ENCODE results near the gene TIAM2. TPM values are rescaled to one million over a fixed set of nuclear protein-coding genes. Genes with fewer than 3 reads are reported as not detected.

Gene TIAM2
- total and polyA plus RNA-seq, 2 donors (not counting 3 experiments of a cell fraction or from before 2014, with no cell fraction given), result 9.6 to 18.5 TPM

GRCh38 chr6:155260686-155261085 is 265.6 kb downstream of the TIAM2 start:
- CTCF ChIA-PET, result interaction anchor here (0.7 to 0.9 kb wide), 3 partner anchors 13 to 585 kb away, joined by 3 read pairs; no protein-coding TSS in a partner anchor

More at GRCh38 chr6:155260686-155261085, 265.6 kb downstream of the TIAM2 start:
- BruUV-seq (replicated peaks), result no TSS peak
- TF ChIP-seq FOS (IDR thresholded peaks at IDR 0.05; ENCODE audit: borderline replicate concordance, insufficient read depth, low read length), result no peak
- TF ChIP-seq JUN (IDR thresholded peaks at IDR 0.05; ENCODE audit: borderline replicate concordance, insufficient read depth, insufficient read length, low read depth), result no peak
- no peak for TF ChIP-seq POLR2A (IDR thresholded peaks at IDR 0.05; ENCODE audit: low read depth, low read length)
- TF ChIP-seq CTCF (IDR thresholded peaks at IDR 0.05; ENCODE audit: extremely low read depth in 1 of 2, insufficient read depth in 1 of 2, low read depth in 1 of 2, low read length in 2 of 2), result no peak
- TF ChIP-seq GATA2 (IDR thresholded peaks at IDR 0.05; ENCODE audit: insufficient read depth, insufficient read length, low read depth, low read length), result no peak
- H3K27ac ChIP-seq (ENCODE audit: insufficient read depth, low read depth, low read length), result no peak overlapping the region
- intact Hi-C loops (cut with micrococcal nuclease), result no loop called here
- no peak overlapping the region for H2AFZ ChIP-seq (ENCODE audit: low read depth, low read length)
- POLR2A ChIA-PET, result no interaction called here
- H3K9me1 ChIP-seq (replicated peaks; ENCODE audit: control insufficient read depth, extremely low read depth, insufficient read depth, low read length), result no peaks in the 10 kb centered on the region
- no peak overlapping the region for H3K9ac ChIP-seq (replicated peaks; ENCODE audit: extremely low read depth, insufficient read depth, low read length)
- FAIRE-seq (no peak), DNase-seq (ENCODE audit: low read depth, low spot score) (no peak)
- dilution Hi-C loops (cut with MboI; ENCODE audit: extremely low pct_ligation_motif_present, low sequenced_read_pairs), result no loop called here
- no peak overlapping the region for H3K4me3 ChIP-seq (replicated peaks in 1 of 3; ENCODE audit: insufficient read depth in 1 of 3, low read depth in 1 of 3, low read length in 3 of 3)
- no peak overlapping the region for H3K4me2 ChIP-seq (ENCODE audit: insufficient read depth, low read length)
- H3K79me2 ChIP-seq (ENCODE audit: control insufficient read depth, insufficient read depth, low read length), result peaks cover 5% of the 10 kb centered on the region
- peaks cover 7% of the 10 kb centered on the region for H3K4me1 ChIP-seq (ENCODE audit: control insufficient read depth, extremely low read depth, insufficient read depth, low read length)
- peaks cover 10 to 28% of the 10 kb centered on the region in 2 experiments for H3K36me3 ChIP-seq (ENCODE audit: control insufficient read depth in 2 of 2, extremely low read depth in 1 of 2, insufficient read depth in 2 of 2, low read length in 2 of 2)
- no peaks in the 10 kb centered on the region for H3K27me3 ChIP-seq (ENCODE audit: control insufficient read depth in 2 of 2, insufficient read depth in 2 of 2, low read length in 2 of 2)
- no peaks in the 10 kb centered on the region for H3K9me3 ChIP-seq (replicated peaks; ENCODE audit: control insufficient read depth, insufficient read depth, low read length)
- H4K20me1 ChIP-seq (replicated peaks; ENCODE audit: control insufficient read depth, extremely low read depth, insufficient read depth, low read length), result no peaks in the 10 kb centered on the region

All from endothelial cell of umbilical vein (primary cell).